ENCODE data around the gene VAMP1.

Gene VAMP1

GRCh38 chr12:6425590-6426531 lies 44.6 kb downstream of the VAMP1 start:
- DNase-seq (ENCODE audit: low spot score): no peak

GRCh38 chr12:6424866-6425265 lies 45.6 kb downstream of the VAMP1 start:
- no peak for DNase-seq (ENCODE audit: low spot score)

GRCh38 chr12:6424008-6424347 lies 46.5 kb downstream of the VAMP1 start:
- DNase-seq (ENCODE audit: low spot score): no peak

GRCh38 chr12:6423267-6424007 lies 47.0 kb downstream of the VAMP1 start:
- peak; percentile 94 for DNase-seq (ENCODE audit: low spot score)

GRCh38 chr12:6420364-6420763 lies 50.1 kb downstream of the VAMP1 start:
- no peak for DNase-seq (ENCODE audit: low spot score)

- DNase-seq (ENCODE audit: low spot score): no peak
Observed at GRCh38 chr12:6418796-6419195, 51.7 kb downstream of the VAMP1 start.

- DNase-seq (ENCODE audit: low spot score): no peak
Observed at GRCh38 chr12:6416596-6416995, 53.9 kb downstream of the VAMP1 start.

All from LoVo (cell line).